K562 (cell line): ENCODE results near the gene DLX2. TPM values are rescaled to one million over a fixed set of nuclear protein-coding genes. Genes with fewer than 3 reads are reported as not detected.

Experiments used
- BRD4 ChIP-seq: fragments of 200-600 bp; sonication (generic); IDR thresholded peaks from 2 replicates; pipeline ENCODE4 v1.6.1; 2017; ENCODE audit warnings: inconsistent platforms
- CCAR2 ChIP-seq: fragments of 200-400 bp; formaldehyde crosslinking; IDR thresholded peaks from 2 replicates; pipeline ENCODE4 v1.6.1; 2017; ENCODE audit warnings: mild to moderate bottlenecking, low read depth, low read length
- DPF2 ChIP-seq: fragments of 450-650 bp; IDR thresholded peaks from 2 replicates; pipeline ENCODE4 v1.6.1; 2016
- GTF2A2 ChIP-seq: IDR thresholded peaks from 2 replicates; pipeline ENCODE4 v1.6.1; 2016; ENCODE audit warnings: mild to moderate bottlenecking, missing genetic modification characterization, missing compliant biosample characterization
- HCFC1 ChIP-seq: IDR thresholded peaks from 2 replicates; pipeline ENCODE4 v1.6.1; 2012; ENCODE audit warnings: low read depth, low read length, improper control_type of control experiment
- HMGN3 ChIP-seq: IDR thresholded peaks from 2 replicates; pipeline ENCODE4 v1.6.1; 2011; ENCODE audit warnings: borderline replicate concordance, low read depth, mild to moderate bottlenecking, mixed read lengths, low read length; ENCODE audit not compliant: insufficient read length; ENCODE audit errors: extremely low read depth
- ILK ChIP-seq: fragments of 450-650 bp; IDR thresholded peaks from 2 replicates; pipeline ENCODE4 v1.6.1; 2016; ENCODE audit warnings: missing genetic modification characterization, low read depth, mild to moderate bottlenecking, missing compliant biosample characterization, moderate library complexity, borderline replicate concordance
- MAFF ChIP-seq: IDR thresholded peaks from 2 replicates; pipeline ENCODE4 v1.6.1; 2012; ENCODE audit warnings: low read length, improper control_type of control experiment
- MAFG ChIP-seq: fragments of 450-650 bp; conservative IDR thresholded peaks from 2 replicates; pipeline ENCODE4 v1.6.1; 2016; ENCODE audit warnings: missing genetic modification characterization, missing compliant biosample characterization
- MBD2 ChIP-seq: sonication (generic); IDR thresholded peaks from 2 replicates; pipeline ENCODE4 v1.6.1; 2016; ENCODE audit warnings: low read depth, borderline replicate concordance
- PHF8 ChIP-seq: fragments of 200-600 bp; sonication (generic); IDR thresholded peaks from 2 replicates; pipeline ENCODE4 v1.6.1; 2012; ENCODE audit warnings: mixed run types, mild to moderate bottlenecking, inconsistent platforms, low read length, moderate library complexity, borderline replicate concordance
- ZFP1 ChIP-seq: fragments of 450-650 bp; formaldehyde crosslinking; IDR thresholded peaks from 2 replicates; pipeline ENCODE4 v1.4.0; 2020; ENCODE audit warnings: mild to moderate bottlenecking, mixed read lengths
- ZNF174 ChIP-seq: fragments of 250-450 bp; sonication (Bioruptor Pico); IDR thresholded peaks from 2 replicates; pipeline ENCODE4 v1.4.0; 2020; ENCODE audit warnings: mild to moderate bottlenecking
- ZNF224 ChIP-seq: sonication (generic); formaldehyde crosslinking; IDR thresholded peaks from 2 replicates; pipeline ENCODE4 v1.8.0; 2022; ENCODE audit warnings: mild to moderate bottlenecking, missing genetic modification reagents
- ZZZ3 ChIP-seq: fragments of 450-650 bp; IDR thresholded peaks from 2 replicates; pipeline ENCODE4 v1.6.1; 2016; ENCODE audit warnings: antibody characterized with exemption, mild to moderate bottlenecking, moderate library complexity
- polyA plus RNA-seq, 8 experiments: library from polyadenylated mRNA; depleted of rRNA in 4 of 8; stranded (reverse) in 5 of 8; unstranded in 3 of 8; fragments of >200 nt; fragmentation: Nextera tagmentation in 2 of 8; fragmentation: Illumina TruSeq in 1 of 8; extraction: Ambion mirVana in 2 of 8; extraction: Trizol in 1 of 8; gene quantifications; 2 replicates each; pipeline versions ENCODE4 v1.2.1 to v1.2.3, GENCODE V29; 2011 to 2014; ENCODE audit warnings: inconsistent platforms in 1 of 8, missing spikeins in 1 of 8
- total RNA-seq, 7 experiments: library from RNA; depleted of rRNA in 6 of 7; stranded (reverse); fragments of >200 nt in 6 of 7; fragmentation: Illumina TruSeq in 2 of 7; extraction: Trizol in 2 of 7; gene quantifications; 2 replicates each; pipeline versions ENCODE4 v1.2.1 to v1.2.3, GENCODE V29; 2011 to 2021; ENCODE audit warnings: low replicate concordance in 1 of 7
- TF ChIP-seq, protein P1 (sequence below), 3 experiments: fragments of 200-800 bp in 1 of 3; fragments of 250-450 bp in 1 of 3; fragments of 450-650 bp in 1 of 3; sonication (Bioruptor Pico) in 1 of 3; sonication (Bioruptor generic) in 1 of 3; formaldehyde crosslinking in 1 of 3; IDR thresholded peaks; 2 replicates each; pipeline versions ENCODE4 v1.6.1 to v1.8.0; 2016 to 2022; ENCODE audit warnings: mild to moderate bottlenecking in 2 of 3, missing genetic modification characterization in 2 of 3, missing compliant biosample characterization in 1 of 3, moderate library complexity in 1 of 3
- TF ChIP-seq, protein P2 (sequence below): sonication (generic); formaldehyde crosslinking; IDR thresholded peaks from 2 replicates; pipeline ENCODE4 v1.8.0; 2022; ENCODE audit warnings: mild to moderate bottlenecking, low read depth, missing genetic modification reagents
- TF ChIP-seq, protein P3 (sequence below): fragments of 200-800 bp; sonication (Bioruptor generic); IDR thresholded peaks from 2 replicates; pipeline ENCODE4 v1.6.1; 2017; ENCODE audit warnings: missing genetic modification characterization, missing compliant biosample characterization
- TF ChIP-seq, protein P4 (sequence below): fragments of 450-650 bp; formaldehyde crosslinking; IDR thresholded peaks from 2 replicates; pipeline ENCODE4 v1.4.0; 2022; ENCODE audit warnings: missing genetic modification characterization

DLX2 gene
- total and polyA plus RNA-seq, 9 of the 15 experiments (the other 6 are each of a cell fraction or from before 2014, with no cell fraction given), result 0.14 to 4.3 (median 0.86) TPM

DNA sequence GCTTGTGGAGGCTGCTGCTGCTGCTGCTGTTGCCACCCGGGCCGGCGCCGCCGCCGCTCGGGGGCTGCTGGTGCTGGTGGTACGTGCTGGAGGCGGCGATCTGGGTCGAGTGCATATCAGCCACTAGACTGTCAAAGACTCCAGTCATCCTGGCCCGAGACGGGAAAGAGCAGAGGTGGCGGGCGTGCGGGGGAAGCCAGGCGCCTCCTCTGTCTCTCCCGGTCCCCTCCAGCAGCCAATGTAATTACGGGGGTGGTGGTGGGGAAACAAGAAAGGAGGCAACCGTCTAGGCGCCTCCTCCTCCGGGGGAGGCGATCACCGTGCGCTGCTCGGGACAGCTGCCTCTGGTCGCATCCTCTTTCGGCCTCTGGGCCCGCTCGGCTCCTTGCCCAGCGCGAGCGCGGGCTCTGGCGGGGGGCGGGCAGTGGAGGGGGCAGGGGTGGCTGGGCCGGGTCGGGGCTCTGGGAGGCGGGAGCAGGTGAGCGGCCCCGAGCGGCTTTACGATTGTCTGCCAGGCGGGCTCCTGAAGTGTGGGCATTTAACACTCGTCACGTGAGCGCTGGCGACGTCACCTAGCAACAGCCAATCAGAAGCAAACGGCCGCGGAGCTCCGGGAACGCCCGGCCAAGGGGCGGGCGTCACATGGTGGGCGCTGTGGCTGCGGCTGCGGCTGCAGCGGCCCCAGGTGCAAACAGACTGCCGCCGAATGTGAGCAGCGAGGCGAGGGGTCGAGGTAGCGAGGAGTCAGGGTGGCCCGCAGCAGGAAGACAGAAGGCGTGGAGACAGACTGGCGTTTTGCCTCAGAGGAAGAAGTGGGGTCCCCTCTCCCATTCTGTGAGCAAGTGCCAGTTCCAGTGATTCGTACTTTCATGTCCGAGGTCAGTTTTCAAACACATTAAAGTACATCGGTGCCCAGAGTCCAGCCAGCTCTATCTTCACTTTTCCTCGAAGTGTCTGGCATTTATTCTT, at the start of gene DLX2 (continued):
- TF ChIP-seq, protein P1, sequence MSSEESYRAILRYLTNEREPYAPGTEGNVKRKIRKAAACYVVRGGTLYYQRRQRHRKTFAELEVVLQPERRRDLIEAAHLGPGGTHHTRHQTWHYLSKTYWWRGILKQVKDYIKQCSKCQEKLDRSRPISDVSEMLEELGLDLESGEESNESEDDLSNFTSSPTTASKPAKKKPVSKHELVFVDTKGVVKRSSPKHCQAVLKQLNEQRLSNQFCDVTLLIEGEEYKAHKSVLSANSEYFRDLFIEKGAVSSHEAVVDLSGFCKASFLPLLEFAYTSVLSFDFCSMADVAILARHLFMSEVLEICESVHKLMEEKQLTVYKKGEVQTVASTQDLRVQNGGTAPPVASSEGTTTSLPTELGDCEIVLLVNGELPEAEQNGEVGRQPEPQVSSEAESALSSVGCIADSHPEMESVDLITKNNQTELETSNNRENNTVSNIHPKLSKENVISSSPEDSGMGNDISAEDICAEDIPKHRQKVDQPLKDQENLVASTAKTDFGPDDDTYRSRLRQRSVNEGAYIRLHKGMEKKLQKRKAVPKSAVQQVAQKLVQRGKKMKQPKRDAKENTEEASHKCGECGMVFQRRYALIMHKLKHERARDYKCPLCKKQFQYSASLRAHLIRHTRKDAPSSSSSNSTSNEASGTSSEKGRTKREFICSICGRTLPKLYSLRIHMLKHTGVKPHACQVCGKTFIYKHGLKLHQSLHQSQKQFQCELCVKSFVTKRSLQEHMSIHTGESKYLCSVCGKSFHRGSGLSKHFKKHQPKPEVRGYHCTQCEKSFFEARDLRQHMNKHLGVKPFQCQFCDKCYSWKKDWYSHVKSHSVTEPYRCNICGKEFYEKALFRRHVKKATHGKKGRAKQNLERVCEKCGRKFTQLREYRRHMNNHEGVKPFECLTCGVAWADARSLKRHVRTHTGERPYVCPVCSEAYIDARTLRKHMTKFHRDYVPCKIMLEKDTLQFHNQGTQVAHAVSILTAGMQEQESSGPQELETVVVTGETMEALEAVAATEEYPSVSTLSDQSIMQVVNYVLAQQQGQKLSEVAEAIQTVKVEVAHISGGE (CRISPR knock-in tag; IDR thresholded peaks at IDR 0.05), result no peak
- TF ChIP-seq, protein P2, sequence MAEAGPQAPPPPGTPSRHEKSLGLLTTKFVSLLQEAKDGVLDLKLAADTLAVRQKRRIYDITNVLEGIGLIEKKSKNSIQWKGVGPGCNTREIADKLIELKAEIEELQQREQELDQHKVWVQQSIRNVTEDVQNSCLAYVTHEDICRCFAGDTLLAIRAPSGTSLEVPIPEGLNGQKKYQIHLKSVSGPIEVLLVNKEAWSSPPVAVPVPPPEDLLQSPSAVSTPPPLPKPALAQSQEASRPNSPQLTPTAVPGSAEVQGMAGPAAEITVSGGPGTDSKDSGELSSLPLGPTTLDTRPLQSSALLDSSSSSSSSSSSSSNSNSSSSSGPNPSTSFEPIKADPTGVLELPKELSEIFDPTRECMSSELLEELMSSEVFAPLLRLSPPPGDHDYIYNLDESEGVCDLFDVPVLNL (CRISPR knock-in tag), result 0 out of 2 replicates have a peak, but pooled peaks have one; percentile 68
- TF ChIP-seq HCFC1 (no peak), ZNF174 (no peak), MAFF (no peak), HMGN3 (peak; percentile 94), MAFG (no peak), GTF2A2 (tag) (no peak), ZZZ3 (no peak), MBD2 (0 out of 2 replicates have a peak, but pooled peaks have one; percentile 25), DPF2 (no peak), ZNF224 (CRISPR knock-in tag) (no peak), ILK (tag) (no peak), BRD4 (no peak), ZFP1 (CRISPR knock-in tag) (no peak), PHF8 (peak; percentile 16; the same call in 1 of the 2 replicates), CCAR2 (no peak)
- TF ChIP-seq, protein P3, sequence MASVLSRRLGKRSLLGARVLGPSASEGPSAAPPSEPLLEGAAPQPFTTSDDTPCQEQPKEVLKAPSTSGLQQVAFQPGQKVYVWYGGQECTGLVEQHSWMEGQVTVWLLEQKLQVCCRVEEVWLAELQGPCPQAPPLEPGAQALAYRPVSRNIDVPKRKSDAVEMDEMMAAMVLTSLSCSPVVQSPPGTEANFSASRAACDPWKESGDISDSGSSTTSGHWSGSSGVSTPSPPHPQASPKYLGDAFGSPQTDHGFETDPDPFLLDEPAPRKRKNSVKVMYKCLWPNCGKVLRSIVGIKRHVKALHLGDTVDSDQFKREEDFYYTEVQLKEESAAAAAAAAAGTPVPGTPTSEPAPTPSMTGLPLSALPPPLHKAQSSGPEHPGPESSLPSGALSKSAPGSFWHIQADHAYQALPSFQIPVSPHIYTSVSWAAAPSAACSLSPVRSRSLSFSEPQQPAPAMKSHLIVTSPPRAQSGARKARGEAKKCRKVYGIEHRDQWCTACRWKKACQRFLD (CRISPR knock-in tag), result no peak
- TF ChIP-seq, protein P4, sequence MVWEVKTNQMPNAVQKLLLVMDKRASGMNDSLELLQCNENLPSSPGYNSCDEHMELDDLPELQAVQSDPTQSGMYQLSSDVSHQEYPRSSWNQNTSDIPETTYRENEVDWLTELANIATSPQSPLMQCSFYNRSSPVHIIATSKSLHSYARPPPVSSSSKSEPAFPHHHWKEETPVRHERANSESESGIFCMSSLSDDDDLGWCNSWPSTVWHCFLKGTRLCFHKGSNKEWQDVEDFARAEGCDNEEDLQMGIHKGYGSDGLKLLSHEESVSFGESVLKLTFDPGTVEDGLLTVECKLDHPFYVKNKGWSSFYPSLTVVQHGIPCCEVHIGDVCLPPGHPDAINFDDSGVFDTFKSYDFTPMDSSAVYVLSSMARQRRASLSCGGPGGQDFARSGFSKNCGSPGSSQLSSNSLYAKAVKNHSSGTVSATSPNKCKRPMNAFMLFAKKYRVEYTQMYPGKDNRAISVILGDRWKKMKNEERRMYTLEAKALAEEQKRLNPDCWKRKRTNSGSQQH (CRISPR knock-in tag), result 0 out of 2 replicates have a peak, but pooled peaks have one; percentile 23
